Muscle of leg (tissue), 16 donors: ENCODE results near the gene CEACAM7. TPM values are rescaled to one million over a fixed set of nuclear protein-coding genes. Genes with fewer than 3 reads are reported as not detected.

Experiments
- DNase-seq: peaks from one replicate; pipeline ENCODE4 v3.0.0; 2013
- H3K27ac ChIP-seq: one replicate; pipeline ENCODE4 v1.5.1; 2013; ENCODE audit warnings: mild to moderate bottlenecking, low read length, control low read depth
- H3K27me3 ChIP-seq: one replicate; pipeline ENCODE4 v1.6.1; 2013; ENCODE audit warnings: low read length; ENCODE audit not compliant: control insufficient read depth, insufficient read depth
- H3K36me3 ChIP-seq: one replicate; pipeline ENCODE4 v1.6.1; 2013; ENCODE audit warnings: low read length; ENCODE audit not compliant: control insufficient read depth, insufficient read depth
- H3K4me1 ChIP-seq: one replicate; pipeline ENCODE4 v1.6.1; 2013; ENCODE audit warnings: low read length; ENCODE audit not compliant: control insufficient read depth, insufficient read depth
- H3K4me3 ChIP-seq: one replicate; pipeline ENCODE4 v1.5.1; 2013; ENCODE audit warnings: low read length, control low read depth
- H3K9me3 ChIP-seq: replicated peaks from 2 replicates; pipeline ENCODE4 v1.6.1; 2013; ENCODE audit warnings: low read depth, low read length; ENCODE audit not compliant: control insufficient read depth
- WGBS: methylation state at CpG from one replicate; pipeline ENCODE4 v1.1.5; 2013; ENCODE audit warnings: missing lambda C conversion rate; ENCODE audit not compliant: insufficient coverage; 5-methylcytosine and 5-hydroxymethylcytosine counted together
- long read RNA-seq, 11 donors: transcript quantifications; one replicate each; lab custom pipeline, GENCODE V29; 2026
- polyA plus RNA-seq, 8 donors: library from polyadenylated mRNA; unstranded; fragments of 120-200 nt; gene quantifications; one replicate each; pipeline versions ENCODE4 v1.2.1 to v1.2.3, GENCODE V29; 2013; ENCODE audit warnings: inconsistent platforms in 1 of 8, low replicate concordance in 1 of 8; ENCODE audit not compliant: insufficient read length in 8 of 8, insufficient read depth in 1 of 8
- total RNA-seq: library from RNA; stranded (reverse); fragments of 120-200 nt; gene quantifications from one replicate; pipeline ENCODE4 v1.2.4, GENCODE V29; 2013

CEACAM7 gene
- total RNA-seq (not detected), polyA plus RNA-seq (under 1 TPM in 1 of 8 donors, not detected in 7; 0.12 TPM)
- long read RNA-seq, donor 1, result 0 reads
- long read RNA-seq, donor 2, result 0 reads
- long read RNA-seq, donor 3, result 0 reads
- long read RNA-seq, donor 4, result 0 reads
- long read RNA-seq, donor 5, result 0 reads
- long read RNA-seq, donor 6, result 0 reads
- long read RNA-seq, donor 7, result 0 reads
- long read RNA-seq, donor 8, result 0 reads
- long read RNA-seq, donor 9, result 0 reads
- long read RNA-seq, donor 10, result 0 reads
- long read RNA-seq, donor 11, result 0 reads

DNA sequence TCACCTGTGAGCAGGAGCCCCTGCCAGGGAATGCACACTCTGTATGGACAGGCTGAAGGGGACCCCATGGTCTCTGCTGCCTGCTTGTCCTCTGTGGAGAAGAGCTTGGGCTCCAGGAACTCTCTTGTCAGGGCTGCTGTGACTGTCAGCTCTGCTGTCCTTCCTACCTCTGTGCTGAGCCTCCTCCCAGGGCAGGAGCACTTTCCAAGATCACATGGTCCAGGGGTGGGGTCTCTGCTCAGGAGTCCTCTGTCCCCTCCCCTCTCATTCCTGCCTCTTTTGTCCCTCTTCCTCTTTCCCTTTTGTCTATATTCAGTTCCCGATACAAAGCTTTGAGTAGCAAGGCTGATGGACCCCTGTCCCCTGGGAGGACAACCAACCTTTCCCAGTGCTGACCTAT, at the start of gene CEACAM7:
Gene CEACAM7 (minus strand): TSS at position 173 of the 400 bp plus-strand sequence. CDS start 105 bp downstream, at position 68.
- no peaks in the 10 kb centered on the region for H3K27me3 ChIP-seq
- DNase-seq, result no peak
- H3K4me1 ChIP-seq, result no peaks in the 10 kb centered on the region
- H3K4me3 ChIP-seq, result no peak within 1 kb of the TSS
- no peak within 1 kb of the TSS for H3K27ac ChIP-seq
- 100% methylated on average over 1 of the region's 1 CpG for WGBS
- H3K36me3 ChIP-seq, result no peaks in the 10 kb centered on the region
- no peaks in the 10 kb centered on the region for H3K9me3 ChIP-seq

GRCh38 chr19:41735071-41735600, 47.1 kb upstream of the CEACAM7 start:
- Histone ChIP-seq H3K9me3 (no peaks in the 10 kb centered on the region), H3K27me3 (no peaks in the 10 kb centered on the region), H3K36me3 (no peaks in the 10 kb centered on the region), H3K4me3 (no peak overlapping the region), H3K4me1 (no peaks in the 10 kb centered on the region), H3K27ac (no peak overlapping the region)
- WGBS, result no CpG with 5 or more reads among the region's 5 CpGs
- no peak for DNase-seq

- DNase-seq, result no peak
These were observed 46.5 kb upstream of the CEACAM7 start for GRCh38 chr19:41734585-41734984.

DNA sequence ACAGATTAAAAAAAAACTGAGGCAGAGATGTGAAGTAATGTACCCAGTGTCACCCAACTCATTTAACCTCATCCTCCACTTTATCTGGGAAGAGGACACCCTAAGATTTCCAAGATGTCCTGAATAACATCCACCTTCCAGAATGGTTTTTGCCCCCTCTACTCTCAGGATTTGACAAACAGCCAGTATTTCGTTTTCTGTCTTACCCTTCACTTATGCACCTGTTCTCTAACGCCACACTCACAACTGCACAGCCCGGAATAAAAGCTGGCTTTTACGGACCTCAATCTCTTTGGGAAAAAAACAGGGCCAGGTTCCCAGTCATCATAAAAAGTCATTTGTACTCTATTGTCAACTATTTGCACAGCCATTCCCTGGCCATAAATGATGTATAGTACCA, 46.1 kb upstream of the CEACAM7 start:
- no peak overlapping the region for H3K4me3 ChIP-seq
- WGBS, result 64% methylated on average over 3 of the region's 4 CpGs
- H3K27me3 ChIP-seq, result no peaks in the 10 kb centered on the region
- no peak for DNase-seq
- H3K4me1 ChIP-seq, result no peaks in the 10 kb centered on the region
- H3K27ac ChIP-seq, result no peak overlapping the region
- no peaks in the 10 kb centered on the region for H3K9me3 ChIP-seq
- H3K36me3 ChIP-seq, result no peaks in the 10 kb centered on the region

More at GRCh38 chr19:41734585-41734984, 46.5 kb upstream of the CEACAM7 start:
- H3K9me3 ChIP-seq, result no peaks in the 10 kb centered on the region
- H3K4me3 ChIP-seq, result no peak overlapping the region
- no peak overlapping the region for H3K27ac ChIP-seq
- no peaks in the 10 kb centered on the region for H3K4me1 ChIP-seq
- H3K36me3 ChIP-seq, result no peaks in the 10 kb centered on the region
- H3K27me3 ChIP-seq, result no peaks in the 10 kb centered on the region
- no CpG with 5 or more reads among the region's 3 CpGs for WGBS

DNA sequence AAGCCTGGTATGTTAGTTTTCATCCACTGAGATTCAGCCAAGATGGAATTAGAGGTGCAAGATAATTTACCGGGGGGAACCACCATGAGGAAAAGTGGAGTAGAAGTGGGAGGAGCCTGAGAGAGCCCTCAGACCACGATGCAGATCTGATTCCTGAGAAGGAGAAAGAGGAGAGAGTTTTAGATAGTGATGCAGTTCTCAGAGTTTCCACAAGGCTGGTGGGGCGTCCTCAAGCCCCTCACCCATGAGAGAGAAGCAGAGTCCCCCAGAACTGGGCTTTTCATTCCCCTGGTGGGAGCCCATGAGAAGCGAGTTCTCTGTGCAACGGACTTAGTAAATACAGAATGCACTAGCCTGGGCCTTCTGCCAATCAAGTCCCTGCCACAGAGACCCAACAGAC, 38.4 kb upstream of the CEACAM7 start:
- Histone ChIP-seq H3K36me3 (no peaks in the 10 kb centered on the region), H3K4me3 (no peak overlapping the region), H3K27me3 (no peaks in the 10 kb centered on the region), H3K4me1 (no peaks in the 10 kb centered on the region), H3K27ac (no peak overlapping the region), H3K9me3 (no peaks in the 10 kb centered on the region)
- WGBS, result 22% methylated on average over 4 of the region's 5 CpGs
- DNase-seq, result no peak

GRCh38 chr19:41720103-41720502, 32.0 kb upstream of the CEACAM7 start:
- H3K4me3 ChIP-seq, result no peak overlapping the region
- no peaks in the 10 kb centered on the region for H3K9me3 ChIP-seq
- no peaks in the 10 kb centered on the region for H3K4me1 ChIP-seq
- H3K27me3 ChIP-seq, result no peaks in the 10 kb centered on the region
- WGBS, result 92% methylated on average over 2 of the region's 3 CpGs
- DNase-seq, result no peak
- H3K36me3 ChIP-seq, result no peaks in the 10 kb centered on the region
- no peak overlapping the region for H3K27ac ChIP-seq

DNA sequence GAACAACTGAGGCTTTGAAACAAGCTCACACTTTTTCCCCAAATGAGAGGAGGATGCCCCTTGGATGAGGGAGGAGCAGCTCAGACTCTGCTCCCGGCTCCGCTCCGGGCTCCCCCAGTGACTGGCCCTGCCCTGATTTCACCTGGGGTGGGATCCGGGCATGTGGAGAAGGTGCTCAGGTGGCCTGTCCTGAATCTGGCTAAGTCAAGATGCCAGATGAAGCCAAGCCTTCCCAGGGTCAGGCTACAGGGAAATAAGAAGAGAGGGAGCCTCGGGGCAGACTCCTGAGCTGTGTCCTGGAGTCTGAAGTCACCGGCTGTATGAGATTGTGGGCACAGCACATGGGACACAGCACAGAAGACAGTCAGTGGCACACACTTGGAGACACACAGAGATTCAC, 30.7 kb upstream of the CEACAM7 start:
- no peaks in the 10 kb centered on the region for H3K4me1 ChIP-seq
- no peak overlapping the region for H3K4me3 ChIP-seq

GRCh38 chr19:41714598-41714997, 26.5 kb upstream of the CEACAM7 start:
- Histone ChIP-seq H3K4me1 (no peaks in the 10 kb centered on the region), H3K27ac (no peak overlapping the region), H3K9me3 (no peaks in the 10 kb centered on the region), H3K4me3 (no peak overlapping the region), H3K36me3 (no peaks in the 10 kb centered on the region), H3K27me3 (no peaks in the 10 kb centered on the region)
- no peak for DNase-seq
- WGBS, result 67% methylated on average over 4 of the region's 5 CpGs

More for the DNA sequence above, 30.7 kb upstream of the CEACAM7 start:
- 76% methylated on average over 6 of the region's 6 CpGs for WGBS
- Histone ChIP-seq H3K36me3 (no peaks in the 10 kb centered on the region), H3K9me3 (no peaks in the 10 kb centered on the region), H3K27ac (no peak overlapping the region), H3K27me3 (no peaks in the 10 kb centered on the region)
- no peak for DNase-seq

GRCh38 chr19:41711376-41712261, 23.5 kb upstream of the CEACAM7 start:
- no peak overlapping the region for H3K27ac ChIP-seq
- no peaks in the 10 kb centered on the region for H3K36me3 ChIP-seq
- H3K4me1 ChIP-seq, result no peaks in the 10 kb centered on the region
- whole genome bisulfite sequencing, result 76% methylated on average over 12 of the region's 13 CpGs
- H3K4me3 ChIP-seq, result no peak overlapping the region
- no peak for DNase-seq
- H3K9me3 ChIP-seq, result no peaks in the 10 kb centered on the region
- H3K27me3 ChIP-seq, result peaks cover 3% of the 10 kb centered on the region

GRCh38 chr19:41709951-41710645, 22.0 kb upstream of the CEACAM7 start:
- Histone ChIP-seq H3K4me1 (no peaks in the 10 kb centered on the region), H3K9me3 (no peaks in the 10 kb centered on the region), H3K27me3 (peaks cover 3% of the 10 kb centered on the region), H3K27ac (no peak overlapping the region), H3K4me3 (no peak overlapping the region), H3K36me3 (no peaks in the 10 kb centered on the region)
- no peak for DNase-seq
- WGBS, result 81% methylated on average over 3 of the region's 8 CpGs
